Adipose tissue (tissue), 3 donors: Measurements from ENCODE around the gene SERPINA9. TPM values are rescaled to one million over a fixed set of nuclear protein-coding genes. Genes with fewer than 3 reads are reported as not detected.
"Not testable (repeated sequence)": the region's sequence is repeated elsewhere in the genome, so short reads cannot be mapped to it uniquely, and the experiment has no call there.

ENCODE experiments used
- H3K27ac ChIP-seq: one replicate; pipeline ENCODE4 v1.5.1; 2013; ENCODE audit warnings: low read depth, low read length
- WGBS, 3 donors: extraction: QIAGEN DNeasy Blood & Tissue Kit; methylation state at CpG; one replicate each; pipeline ENCODE4 v1.1.7; 2013; 5-methylcytosine and 5-hydroxymethylcytosine counted together
- polyA plus RNA-seq, 3 donors: library from polyadenylated mRNA; stranded (reverse); fragments of 200-250 nt; gene quantifications; one replicate each; pipeline ENCODE4 v1.2.3, GENCODE V29; 2013
- donor health status: healthy with polysubstance abuse.
- donor health status: Bipolar disorder and iron deficiency.
- donor health status: healthy.

The SERPINA9 gene
- not detected for polyA plus RNA-seq

- no peak within 1 kb of the TSS for H3K27ac ChIP-seq
- 56 to 70% (median 63%) methylated on average over 2 of the region's 2 CpGs for WGBS, 3 donors
These were observed at the start of gene SERPINA9 for GRCh38 chr14:94476023-94476422. Gene SERPINA9 (minus strand): TSS chr14:94476197. CDS start chr14:94469840, 6,357 bp downstream.

DNA sequence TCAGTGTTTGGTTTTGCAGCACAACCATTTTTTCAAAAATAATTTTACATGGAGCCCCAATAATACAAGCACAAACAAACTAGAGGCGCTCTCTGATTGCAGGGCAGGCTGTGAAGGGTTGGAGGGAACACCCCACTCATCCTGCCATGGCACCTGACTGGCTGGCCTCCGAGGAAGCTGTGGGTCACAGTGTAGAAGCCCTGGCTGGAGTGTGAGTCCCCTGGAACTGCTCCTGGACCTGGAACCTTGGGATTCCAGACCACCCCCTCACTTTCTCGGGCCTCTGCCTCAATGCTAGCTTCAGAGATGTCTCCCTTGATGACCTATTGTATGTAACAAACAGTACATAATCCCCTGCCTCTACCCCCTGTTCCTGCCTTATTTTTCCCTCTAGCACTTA is 48.1 kb upstream of the SERPINA9 start:
- no peak overlapping the region for H3K27ac ChIP-seq
- 64 to 77% (median 76%) methylated on average over 3 of the region's 3 CpGs for WGBS, 3 donors

DNA sequence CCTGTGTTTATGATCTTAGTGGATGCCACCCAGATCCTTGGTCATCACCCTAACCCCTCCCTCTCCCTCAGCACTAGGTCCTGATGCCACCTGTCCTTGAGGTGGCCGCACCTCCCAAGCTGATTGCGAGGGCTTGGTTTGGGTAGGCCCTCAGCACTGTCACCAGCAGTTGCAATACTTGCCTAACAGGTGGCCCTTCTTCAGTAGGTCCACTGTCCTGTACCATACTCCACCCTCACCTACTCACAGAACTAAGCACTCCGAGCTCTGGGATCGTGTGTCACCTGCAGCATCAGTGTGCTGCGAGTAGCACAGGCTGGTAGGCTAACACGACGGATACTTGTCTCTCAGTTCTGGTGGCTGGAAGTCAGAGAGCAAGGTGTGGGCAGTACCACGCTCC is 47.3 kb upstream of the SERPINA9 start:
- 89% methylated on average over 8 of the region's 8 CpGs for WGBS, 3 donors
- H3K27ac ChIP-seq = no peak overlapping the region

GRCh38 chr14:94522115-94522724 is 46.2 kb upstream of the SERPINA9 start:
- WGBS, 3 donors = 84 to 89% (median 85%) methylated on average over 7 of the region's 7 CpGs
- H3K27ac ChIP-seq = no peak overlapping the region

- 49 to 57% (median 53%) methylated on average over 5 of the region's 5 CpGs for WGBS, 3 donors
- H3K27ac ChIP-seq = no peak overlapping the region
These were observed 45.5 kb upstream of the SERPINA9 start for GRCh38 chr14:94521375-94522114.

DNA sequence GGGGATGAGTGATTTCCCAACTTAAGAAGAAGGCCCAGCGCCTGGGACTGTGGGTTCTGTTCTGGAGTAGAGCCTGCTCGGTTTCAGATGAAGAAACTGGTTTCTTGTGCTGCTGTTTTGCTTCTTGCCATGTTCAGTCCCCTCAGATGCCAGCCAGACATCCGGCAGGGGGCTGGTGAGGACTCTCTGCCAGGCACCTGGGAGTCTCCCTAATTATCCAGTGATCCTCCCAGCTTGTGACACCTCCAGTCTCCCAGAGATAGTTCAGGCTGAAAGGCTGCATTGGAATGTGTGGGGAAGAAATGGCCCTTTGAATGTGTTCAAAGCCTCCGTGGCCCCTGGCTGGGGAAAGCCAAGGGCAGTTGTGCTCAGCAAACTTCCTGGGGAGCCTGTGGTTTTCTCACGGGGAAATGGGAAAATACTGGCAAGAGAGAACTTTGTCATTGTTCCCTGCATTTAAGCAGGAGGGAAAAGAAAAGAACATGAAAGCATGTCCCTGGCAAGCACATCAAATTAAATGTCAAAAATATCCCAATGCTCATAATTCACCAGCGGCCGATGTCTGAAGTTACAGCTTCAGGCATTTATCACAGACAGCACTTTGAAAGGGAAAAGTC is 41.8 kb upstream of the SERPINA9 start:
- 35 to 44% (median 42%) methylated on average over 7 of the region's 7 CpGs for WGBS, 3 donors

GRCh38 chr14:94517248-94517640 is 41.2 kb upstream of the SERPINA9 start:
- WGBS, 3 donors = 66 to 68% (median 67%) methylated on average over 10 of the region's 10 CpGs
- no peak overlapping the region for H3K27ac ChIP-seq

More for the DNA sequence above, 41.8 kb upstream of the SERPINA9 start:
- H3K27ac ChIP-seq = no peak overlapping the region

- WGBS, 3 donors = 78 to 90% (median 87%) methylated on average over 6 of the region's 6 CpGs
- no peak overlapping the region for H3K27ac ChIP-seq
These were observed 39.9 kb upstream of the SERPINA9 start for GRCh38 chr14:94515856-94516255.

DNA sequence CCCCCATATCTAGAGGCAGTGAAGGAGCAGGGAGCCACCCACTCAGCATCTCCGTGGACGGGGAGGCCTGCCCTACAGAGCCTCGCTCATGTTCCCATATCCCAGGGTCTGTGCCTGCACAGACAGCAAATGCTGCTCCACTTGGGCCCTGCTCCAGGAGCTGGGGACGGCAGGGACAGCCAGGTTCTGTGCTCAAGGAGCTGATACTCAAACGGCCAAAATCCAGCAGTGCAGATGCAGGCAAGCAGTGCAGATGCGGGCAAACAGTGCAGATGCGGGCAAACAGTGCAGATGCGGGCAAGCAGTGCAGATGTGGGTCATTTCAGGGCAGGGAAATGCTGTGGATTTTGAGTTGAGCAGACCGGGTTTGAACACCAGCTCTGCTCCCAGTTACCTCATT is 39.4 kb upstream of the SERPINA9 start:
- no peak overlapping the region for H3K27ac ChIP-seq
- 79 to 85% (median 83%) methylated on average over 9 of the region's 9 CpGs for whole genome bisulfite sequencing, 3 donors

DNA sequence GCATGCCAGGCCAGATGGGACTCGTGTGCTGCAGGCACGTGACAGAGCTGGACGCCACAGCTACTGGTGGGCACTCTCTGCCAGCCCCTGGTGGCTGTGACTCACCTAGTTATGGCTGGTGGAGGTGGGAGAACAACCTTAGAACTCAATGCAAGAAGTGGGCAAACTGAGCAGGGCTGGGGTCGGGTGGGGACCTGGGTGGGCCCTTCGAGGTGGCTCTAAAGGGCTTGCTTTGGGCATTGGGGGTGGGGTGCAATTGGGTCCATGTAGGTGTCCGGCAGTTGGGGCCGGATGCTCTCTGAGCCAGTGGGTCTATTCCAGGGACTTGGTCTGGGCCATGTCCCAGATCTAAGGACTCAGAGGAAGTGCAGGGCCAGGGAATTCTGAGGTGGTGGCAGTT is 38.4 kb upstream of the SERPINA9 start:
- WGBS, 3 donors = 69 to 87% (median 78%) methylated on average over 7 of the region's 7 CpGs
- H3K27ac ChIP-seq = no peak overlapping the region

GRCh38 chr14:94510481-94510880 is 34.5 kb upstream of the SERPINA9 start:
- H3K27ac ChIP-seq = not testable (repeated sequence)
- 77 to 81% (median 79%) methylated on average over 2 of the region's 2 CpGs for WGBS, 3 donors

DNA sequence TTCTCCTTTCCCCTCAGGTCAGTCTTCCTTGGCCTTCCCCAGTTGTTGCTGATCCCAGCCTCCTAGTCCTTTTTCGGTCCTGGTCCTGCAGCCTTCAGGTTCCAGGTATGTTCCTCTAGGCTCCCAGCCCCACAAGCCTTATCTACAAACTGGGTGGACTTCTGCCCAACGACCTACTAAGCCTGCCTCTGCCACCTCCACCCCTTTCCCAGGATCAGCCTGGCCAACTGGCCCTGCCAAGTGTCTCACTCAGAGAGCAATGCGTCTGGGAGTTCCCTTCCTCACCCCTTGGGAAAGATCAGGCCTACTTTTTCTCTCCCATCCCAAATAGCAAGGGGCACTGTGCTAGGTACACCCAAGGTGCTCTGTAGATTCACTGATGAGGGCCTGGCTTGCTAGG is 33.4 kb upstream of the SERPINA9 start, which contains the start of gene SERPINA12:
Gene SERPINA12, minus strand, starts transcription at position 114 of the 400 bp plus-strand sequence. CDS start 11,072 bp downstream, outside the sequence.
- H3K27ac ChIP-seq = no peak within 1 kb of the TSS
- WGBS, 3 donors = 61 to 68% (median 67%) methylated on average over 3 of the region's 3 CpGs

GRCh38 chr14:94505641-94506040 is 29.6 kb upstream of the SERPINA9 start:
- 85 to 89% (median 89%) methylated on average over 8 of the region's 8 CpGs for WGBS, 3 donors
- no peak overlapping the region for H3K27ac ChIP-seq

- H3K27ac ChIP-seq = no peak overlapping the region
- WGBS, 3 donors = 91 to 95% (median 93%) methylated on average over 4 of the region's 4 CpGs
These were observed 29.2 kb upstream of the SERPINA9 start for GRCh38 chr14:94505206-94505605.

DNA sequence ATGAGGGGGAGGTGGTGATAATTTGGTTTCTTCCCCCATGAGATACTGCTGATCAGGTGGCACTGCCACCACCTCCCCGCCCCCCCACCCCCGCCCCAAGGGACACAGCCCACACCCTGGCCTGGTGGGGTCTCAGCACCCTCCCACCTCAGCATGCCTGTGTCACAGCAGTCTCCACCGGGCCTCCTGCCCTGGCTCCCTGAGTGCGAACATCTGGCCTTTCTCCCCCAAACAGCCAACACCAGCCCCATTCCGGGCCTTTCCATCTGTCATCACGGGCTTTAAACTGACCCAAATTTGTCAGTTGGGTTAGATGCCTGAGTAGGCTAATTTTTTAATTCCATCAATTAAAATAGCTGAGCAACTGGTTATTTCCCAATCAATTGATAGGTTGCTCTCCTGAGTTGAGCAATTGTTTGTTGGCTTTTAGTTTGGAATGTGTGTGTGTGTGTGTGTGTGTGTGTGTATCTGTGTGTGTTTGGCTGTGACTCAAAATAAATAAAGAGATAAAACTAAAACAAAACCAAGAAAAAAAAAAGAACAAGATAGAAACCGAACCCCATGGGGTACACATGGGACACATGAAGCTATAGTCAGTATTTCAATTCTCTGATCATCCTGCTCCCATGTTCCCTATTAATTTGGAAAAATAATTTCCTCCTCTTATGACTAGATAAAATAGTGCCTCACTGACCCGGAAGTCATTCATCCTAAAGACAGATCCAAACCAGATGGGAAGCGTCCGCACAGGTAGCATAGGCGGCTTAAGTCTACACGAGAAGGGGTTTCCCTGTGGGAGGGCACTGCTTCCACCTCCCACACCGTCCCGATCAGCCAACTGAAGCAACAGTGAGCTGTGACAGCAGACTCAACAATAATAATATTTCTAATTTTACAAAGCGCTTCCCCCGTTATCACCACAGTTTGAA is 25.9 kb upstream of the SERPINA9 start:
- WGBS, 3 donors = 63 to 73% (median 71%) methylated on average over 15 to 16 of the region's 16 CpGs
- H3K27ac ChIP-seq = no peak overlapping the region

GRCh38 chr14:94500264-94500663 is 24.3 kb upstream of the SERPINA9 start:
- H3K27ac ChIP-seq = no peak overlapping the region
- 80 to 85% (median 83%) methylated on average over 3 of the region's 3 CpGs for WGBS, 3 donors

- WGBS, 3 donors = 70 to 74% (median 73%) methylated on average over 2 of the region's 2 CpGs
- no peak overlapping the region for H3K27ac ChIP-seq
These were observed 23.7 kb upstream of the SERPINA9 start for GRCh38 chr14:94499673-94500072.

DNA sequence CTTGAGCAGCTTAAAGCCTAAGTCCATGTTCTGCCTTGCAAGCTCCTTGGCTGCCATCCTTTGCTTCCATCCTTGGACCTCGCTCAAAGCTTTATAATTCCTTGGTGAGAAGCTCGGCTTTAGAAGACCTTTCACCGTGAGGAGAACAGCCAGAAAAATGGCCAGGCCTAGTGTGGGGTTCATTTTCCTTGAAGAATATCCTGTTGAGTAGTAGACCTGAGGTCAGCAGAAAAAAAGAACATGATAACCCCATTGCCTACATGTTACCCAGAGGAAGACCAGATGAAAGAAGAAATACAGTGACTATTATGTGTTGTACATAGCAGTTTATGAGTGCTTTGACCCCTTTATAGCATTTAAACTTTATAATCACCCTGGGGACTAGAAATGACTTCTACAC is 22.2 kb upstream of the SERPINA9 start:
- 76 to 79% (median 78%) methylated on average over 3 of the region's 3 CpGs for WGBS, 3 donors
- H3K27ac ChIP-seq = no peak overlapping the region
